HG03097 (cell line): Measurements from ENCODE around the gene AFAP1L2.

Source experiments
- ATAC-seq: cut with Tn5 transposase; IDR thresholded peaks from one replicate; pipeline ENCODE4 v1.9.1; 2021; ENCODE audit not compliant: unreplicated experiment, low FRiP score

AFAP1L2 gene, protein sequence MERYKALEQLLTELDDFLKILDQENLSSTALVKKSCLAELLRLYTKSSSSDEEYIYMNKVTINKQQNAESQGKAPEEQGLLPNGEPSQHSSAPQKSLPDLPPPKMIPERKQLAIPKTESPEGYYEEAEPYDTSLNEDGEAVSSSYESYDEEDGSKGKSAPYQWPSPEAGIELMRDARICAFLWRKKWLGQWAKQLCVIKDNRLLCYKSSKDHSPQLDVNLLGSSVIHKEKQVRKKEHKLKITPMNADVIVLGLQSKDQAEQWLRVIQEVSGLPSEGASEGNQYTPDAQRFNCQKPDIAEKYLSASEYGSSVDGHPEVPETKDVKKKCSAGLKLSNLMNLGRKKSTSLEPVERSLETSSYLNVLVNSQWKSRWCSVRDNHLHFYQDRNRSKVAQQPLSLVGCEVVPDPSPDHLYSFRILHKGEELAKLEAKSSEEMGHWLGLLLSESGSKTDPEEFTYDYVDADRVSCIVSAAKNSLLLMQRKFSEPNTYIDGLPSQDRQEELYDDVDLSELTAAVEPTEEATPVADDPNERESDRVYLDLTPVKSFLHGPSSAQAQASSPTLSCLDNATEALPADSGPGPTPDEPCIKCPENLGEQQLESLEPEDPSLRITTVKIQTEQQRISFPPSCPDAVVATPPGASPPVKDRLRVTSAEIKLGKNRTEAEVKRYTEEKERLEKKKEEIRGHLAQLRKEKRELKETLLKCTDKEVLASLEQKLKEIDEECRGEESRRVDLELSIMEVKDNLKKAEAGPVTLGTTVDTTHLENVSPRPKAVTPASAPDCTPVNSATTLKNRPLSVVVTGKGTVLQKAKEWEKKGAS

DNA sequence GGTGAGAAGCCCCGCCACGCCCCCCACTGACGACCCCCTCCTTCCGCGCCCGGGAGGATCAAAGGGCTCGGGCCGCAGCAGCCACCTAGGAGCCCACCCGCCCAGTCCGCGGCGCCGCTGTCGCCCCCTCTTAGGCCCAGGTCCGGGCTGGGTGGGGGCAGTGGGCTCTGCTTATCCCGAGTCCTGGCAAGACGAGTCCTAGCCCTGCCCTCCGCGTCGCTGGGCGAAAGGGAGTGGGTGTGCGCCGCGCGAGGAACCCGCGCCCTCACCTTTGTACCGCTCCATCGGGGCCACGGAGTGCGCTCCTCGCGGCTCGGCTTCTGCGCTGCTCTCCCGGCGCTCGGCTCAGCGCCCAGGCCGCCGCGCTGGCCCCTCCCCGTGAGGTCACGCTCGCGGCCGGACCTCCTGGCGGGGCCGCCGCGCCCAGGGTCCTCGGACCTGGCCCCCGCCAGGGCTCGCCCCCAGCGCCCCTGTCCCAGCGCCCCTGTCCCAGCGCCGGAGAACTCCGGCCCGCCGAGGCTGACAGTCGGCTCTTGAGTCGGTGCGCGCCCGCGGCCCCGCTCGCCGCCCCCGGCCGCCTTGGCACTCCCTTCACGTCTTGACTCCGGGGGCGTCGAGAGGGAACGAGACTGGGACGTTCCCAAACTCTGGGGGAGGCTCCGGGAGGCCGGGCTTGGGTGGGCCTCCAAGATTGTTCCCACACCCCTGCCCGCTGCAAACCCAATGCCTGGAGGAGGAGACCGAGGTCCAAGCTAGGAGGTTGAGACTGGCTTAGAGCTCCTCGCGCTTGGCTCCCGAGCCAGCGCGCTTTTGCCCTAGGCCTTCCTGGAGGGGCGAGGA lies at the start of gene AFAP1L2:
Gene AFAP1L2 (minus strand): TSS at position 332 of the 840 bp plus-strand sequence. CDS start 47 bp downstream, at position 285.
- no peak for ATAC-seq

DNA sequence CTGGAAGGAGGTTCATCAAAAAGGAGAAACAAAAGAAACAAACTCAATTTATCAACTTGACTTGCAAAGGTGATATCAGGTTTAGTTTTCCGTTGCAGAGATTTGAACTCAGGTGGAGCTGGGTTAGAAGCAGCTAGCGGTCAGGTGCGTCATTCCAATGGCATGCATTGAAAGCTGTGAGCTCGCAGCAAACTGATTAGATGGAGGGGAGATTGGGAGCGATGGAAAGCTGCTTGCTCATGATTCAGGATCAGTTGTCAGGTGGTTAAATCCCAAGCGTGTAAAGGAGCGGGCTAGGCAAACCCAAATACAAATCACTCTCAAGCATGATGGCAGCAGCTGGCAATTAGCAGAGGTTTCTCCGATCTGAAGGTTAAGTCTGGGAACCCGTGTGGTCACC lies 49.3 kb upstream of the AFAP1L2 start:
- no peak for ATAC-seq

DNA sequence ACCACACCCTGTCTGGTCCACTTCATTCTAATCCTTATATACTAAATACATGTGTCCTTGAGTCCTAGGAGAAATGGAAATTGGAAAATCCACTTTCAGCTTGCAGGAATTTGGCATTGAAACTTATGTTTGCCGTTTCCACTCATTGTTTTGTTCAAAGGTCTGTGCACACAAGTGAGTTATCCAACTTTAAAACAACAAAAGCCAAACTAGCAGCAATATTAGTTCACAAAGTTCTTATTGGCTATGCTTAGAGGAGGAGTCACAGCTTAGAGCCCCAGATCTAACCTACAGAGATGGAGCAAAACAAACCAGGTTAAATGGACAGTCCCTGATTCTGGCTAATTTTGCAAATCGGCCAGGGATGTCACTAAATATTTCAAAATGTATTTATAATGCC lies 44.6 kb upstream of the AFAP1L2 start:
- ATAC-seq: no peak

GRCh38 chr10:114445332-114445731 lies 41.0 kb upstream of the AFAP1L2 start:
- no peak for ATAC-seq

GRCh38 chr10:114444819-114445218 lies 40.5 kb upstream of the AFAP1L2 start:
- no peak for ATAC-seq

DNA sequence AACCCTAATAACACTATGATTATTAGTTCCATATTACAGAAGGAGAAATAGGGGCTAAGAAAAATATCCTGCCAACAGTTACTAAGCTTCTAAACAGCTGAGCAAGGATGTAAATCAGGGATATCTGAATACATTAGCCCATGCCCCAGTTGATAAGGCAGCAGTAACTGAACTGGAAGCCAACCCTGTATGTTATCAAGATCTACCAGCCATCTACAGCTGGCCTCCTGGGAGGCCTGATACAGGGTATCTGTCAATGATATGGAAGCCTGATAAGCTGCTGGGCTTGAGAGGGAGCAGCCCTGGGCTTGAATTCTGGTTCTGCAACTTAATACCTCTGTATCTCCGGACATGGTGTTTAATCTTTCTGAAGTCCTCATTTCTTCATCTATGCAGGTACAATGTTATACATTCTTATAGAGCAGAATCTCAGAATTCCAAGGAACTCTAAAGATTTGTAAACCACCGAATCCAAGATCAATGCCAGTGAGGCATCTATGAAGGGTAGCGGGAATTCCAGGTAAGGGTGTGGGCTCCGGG lies 37.9 kb upstream of the AFAP1L2 start:
- ATAC-seq: no peak

DNA sequence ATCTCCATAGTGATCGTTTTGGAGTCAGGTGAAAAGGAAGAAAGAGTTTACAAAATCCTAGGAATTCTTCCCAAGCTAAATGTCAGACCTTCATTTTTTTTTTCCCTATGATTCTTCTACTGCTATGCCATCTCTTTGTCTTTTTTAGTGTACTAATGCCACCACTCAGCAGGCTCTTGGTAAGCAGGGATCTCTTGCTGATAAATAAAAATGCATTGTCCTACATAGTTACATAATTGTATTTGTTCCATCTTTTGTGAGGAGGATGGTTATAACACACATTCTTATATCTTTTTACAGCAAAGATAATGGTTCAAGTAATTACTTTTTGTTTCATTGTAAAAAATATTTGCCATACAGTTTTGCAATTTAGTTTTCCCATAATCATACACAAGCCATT lies 36.8 kb upstream of the AFAP1L2 start:
- ATAC-seq: no peak

DNA sequence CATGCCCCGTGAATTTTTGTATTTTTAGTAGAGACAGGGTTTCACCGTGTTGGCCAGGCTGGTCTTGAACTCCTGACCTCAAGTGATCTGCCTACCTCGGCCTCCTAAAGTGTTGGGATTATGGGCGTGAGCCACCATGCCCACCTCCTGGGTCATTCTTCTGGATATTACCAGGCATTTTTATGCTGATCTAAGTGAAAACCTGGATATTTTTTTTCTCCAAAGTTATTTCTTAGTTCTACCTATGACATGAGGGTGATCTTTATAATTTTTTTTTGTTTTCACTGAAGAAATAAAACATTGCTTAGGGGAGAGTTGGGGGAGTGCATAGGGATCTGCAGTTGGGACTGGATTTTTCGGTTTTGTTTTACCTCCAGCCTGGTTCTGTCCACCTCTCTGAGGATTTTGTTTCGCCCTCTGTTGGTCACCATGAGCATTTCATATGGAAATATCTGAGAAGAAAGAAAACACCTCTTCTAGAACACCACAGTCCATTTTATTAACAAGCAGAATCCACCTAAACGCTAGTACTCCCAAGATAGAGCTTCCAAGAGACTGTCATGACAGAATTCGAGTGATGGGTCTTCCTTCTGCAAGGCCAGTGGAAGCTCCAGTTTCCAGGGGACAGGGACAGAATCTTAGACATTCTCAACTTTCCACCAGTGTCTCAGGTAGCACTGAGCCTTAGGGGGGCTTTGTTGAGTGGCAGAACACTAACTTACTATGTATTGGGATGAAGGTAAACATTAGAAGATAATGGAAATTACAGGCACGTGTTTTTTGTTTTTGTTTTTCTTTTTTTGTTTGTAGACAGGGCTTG lies 33.4 kb upstream of the AFAP1L2 start:
- ATAC-seq: no peak

DNA sequence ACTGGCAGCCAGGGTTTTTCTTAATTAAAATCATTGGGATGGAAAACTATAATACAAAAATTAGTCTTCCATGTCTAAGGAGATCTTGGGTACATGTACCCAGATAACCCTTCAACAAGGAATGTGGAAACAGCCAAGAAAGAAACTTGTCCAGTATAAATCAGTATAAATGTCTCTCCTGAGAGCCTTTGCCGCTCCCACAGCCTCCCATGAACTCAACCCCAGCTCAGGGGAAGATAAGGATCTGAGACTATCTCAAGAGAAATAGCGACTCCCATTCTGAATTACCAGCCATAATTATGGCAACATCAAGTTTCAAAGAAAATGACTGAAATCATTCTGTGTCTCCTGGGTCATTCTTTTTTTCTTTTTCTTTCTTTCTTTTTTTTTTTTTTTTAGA lies 32.6 kb upstream of the AFAP1L2 start:
- no peak for ATAC-seq

DNA sequence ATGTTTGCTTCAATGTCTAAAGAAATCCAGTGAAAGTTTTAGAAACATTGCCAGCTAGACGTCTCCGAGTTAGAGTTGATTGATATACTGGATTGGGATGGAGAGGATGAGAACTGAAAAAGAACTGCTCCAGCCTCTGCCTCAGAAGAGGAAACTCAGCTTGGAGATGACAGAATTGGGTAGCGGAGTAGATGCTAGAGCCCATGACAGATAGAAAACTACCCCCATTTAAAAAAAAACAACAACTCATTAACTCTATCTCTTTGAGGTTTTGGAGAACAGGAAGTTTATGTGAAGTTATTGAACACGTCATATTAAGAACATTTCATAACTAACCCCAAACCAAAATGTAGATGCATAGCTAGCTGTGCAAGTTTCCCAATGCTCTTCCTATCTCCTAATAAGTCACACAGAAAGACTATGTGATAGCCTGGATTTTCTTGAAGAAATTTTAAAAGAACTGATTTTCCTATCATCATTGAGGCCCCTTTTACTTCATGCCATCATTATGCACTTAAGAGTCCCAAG lies 28.3 kb upstream of the AFAP1L2 start:
- no peak for ATAC-seq

DNA sequence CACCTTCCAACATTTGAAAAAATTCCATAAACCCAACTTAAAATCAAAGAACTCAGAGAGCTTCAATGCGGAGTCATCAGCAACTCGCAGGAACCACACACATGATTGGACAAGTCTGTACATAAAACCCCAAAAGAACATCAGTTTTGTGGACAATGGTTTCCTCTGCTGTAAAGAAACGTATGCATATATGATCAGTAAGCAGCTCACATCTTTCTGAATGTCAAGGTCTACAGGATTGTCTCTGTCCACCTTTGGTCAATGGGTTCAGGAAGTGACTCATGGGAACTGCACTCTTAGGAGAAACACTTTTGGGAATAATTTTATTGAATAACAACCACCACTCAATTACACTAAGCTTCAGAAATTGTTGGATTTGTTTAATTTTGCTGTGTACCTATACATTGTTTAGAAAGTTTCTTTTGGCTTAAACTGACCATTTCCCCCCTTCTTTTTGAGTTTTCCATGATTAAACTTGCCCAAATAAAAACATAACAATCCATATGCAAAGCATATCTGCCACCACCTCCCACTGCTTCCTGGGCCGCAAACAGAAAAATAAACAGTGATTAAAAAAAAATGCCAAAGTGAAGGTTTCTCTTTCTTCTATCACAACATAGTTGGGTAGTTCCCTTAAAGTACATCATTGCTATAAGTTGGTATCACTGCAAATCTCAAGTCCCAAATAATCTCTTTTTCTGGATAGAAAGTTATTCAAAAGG lies 27.3 kb upstream of the AFAP1L2 start:
- ATAC-seq: no peak

- no peak for ATAC-seq
These were observed 26.5 kb upstream of the AFAP1L2 start for GRCh38 chr10:114430688-114431413.

DNA sequence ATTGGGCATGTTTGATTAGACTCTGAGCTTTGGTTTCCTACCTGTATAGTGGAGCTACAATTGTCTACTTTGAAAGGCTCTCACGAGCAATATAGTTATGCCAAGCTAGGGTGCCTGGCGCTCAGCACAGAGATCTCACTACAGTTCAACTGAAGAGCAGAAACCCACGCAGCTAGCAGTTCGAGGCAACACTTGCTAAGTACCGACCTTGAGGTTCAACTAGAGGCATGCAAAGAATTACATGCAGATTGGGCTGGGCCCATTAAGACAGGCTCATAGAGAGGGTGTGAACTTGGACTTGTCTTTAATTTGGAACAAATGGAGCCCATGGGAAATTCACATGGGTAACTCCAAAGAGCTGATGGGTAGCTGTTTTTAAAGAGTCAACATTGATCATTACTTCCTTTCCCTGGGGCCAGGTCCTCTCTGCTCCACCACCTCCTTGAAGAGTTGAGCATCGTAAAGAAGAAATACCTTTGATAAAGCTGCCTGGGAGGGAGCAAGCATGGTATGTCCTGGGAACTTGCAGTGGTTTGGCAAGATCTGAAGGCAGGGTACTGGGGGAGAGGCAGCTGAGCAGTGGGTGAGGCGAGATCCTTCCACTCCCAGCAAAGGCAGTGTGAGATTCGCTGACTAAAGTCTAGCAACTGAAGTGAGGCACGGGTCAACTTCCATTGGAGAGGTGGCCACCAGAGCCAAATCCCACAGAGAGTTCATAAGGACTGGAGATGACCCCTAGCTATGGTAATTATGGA lies 25.5 kb upstream of the AFAP1L2 start:
- ATAC-seq: no peak

DNA sequence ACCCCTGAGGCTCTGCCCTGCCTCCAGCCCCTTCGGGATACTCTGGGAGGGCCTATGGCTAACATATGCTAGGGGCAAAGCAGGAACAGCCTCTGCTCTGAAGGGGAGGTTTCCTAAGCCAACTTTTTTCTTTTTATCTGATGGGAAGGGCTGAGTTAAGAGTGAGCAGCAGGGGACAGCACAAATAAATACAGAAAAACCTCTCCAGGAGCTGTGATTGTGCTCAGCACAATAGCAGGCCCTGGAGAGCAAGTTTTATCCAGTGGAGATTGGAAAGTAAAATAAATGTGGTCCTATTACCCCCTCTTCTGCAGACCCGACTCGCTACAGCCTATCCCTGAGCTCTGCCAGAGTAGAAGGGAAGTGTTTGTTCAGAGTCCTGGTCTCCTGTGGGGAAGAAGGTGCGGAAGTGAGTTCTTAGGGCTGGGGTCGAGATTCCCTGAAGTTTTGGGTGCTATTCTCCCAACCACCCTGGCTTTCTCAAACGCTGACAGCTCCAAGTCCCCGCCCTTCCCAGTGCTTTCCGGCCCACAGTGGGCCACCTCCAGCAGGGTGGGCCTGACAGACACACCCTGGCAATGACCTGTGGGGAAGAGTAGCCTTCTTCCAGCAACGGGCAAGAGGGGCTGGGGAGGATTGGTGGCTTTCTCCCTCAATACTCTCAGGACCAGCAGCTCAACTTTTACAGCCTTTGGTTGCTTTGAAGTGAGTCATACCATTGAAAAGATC lies 23.0 kb upstream of the AFAP1L2 start:
- no peak for ATAC-seq

DNA sequence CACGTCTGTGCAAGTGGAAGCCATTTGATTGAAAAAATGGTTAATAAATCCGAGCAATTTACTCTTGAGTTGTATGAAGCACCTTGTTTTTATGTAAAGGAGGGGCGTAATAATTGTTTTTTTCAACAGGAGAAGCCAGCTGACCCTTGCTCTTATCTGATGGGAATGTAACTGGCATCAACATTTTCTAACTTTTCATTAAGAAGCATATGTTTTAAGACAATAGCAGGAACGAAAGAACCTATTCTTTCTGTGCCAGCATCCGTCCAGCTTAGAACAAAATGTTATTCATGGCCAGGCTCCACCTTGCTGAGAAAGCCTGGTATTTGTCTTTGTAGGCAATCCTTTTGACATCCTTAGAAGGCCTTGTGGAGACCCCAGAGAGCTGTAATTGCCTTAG lies 22.2 kb upstream of the AFAP1L2 start:
- no peak for ATAC-seq

DNA sequence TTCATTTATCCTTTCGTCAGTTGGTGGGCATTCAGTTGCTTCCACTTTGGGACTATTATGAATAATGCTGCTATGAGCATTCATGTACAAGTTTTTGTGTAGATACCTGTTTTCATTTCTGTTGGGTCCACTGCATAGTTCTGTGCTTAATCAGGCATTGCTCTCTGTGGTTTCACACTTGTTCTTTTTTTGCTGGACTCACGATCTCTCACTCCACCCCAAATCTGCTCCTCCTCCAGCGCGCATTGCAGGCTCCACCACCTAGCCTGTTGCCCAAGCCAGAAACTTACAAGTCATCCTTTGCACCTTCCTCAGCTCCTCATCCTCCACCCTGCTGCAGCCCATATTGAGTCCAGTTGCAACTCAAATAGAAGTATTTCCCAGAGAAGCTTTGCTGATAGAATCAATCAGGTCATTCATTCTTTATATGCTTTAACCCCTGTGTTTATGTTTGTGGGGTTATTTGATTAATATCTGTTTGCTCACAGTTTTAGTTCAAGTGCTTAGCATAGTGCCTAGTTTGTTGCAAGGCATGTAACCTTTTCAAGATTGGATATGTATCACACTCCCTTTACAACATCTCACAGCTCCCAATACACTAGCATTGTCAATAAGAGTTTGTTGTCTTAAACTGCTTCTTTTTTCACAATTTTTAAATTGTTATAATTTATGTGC lies 16.6 kb upstream of the AFAP1L2 start:
- no peak for ATAC-seq
